GM23338 (cell line): ENCODE measurements around the gene AOAH. TPM values are rescaled to one million over a fixed set of nuclear protein-coding genes. Genes with fewer than 3 reads are reported as not detected.

ENCODE experiments used
- ATAC-seq: fragments of 200-7000 bp; cut with Tn5 transposase; 3 replicates; pipeline ENCODE4 v1.9.1; 2020
- DNase-seq: peaks from one replicate; pipeline ENCODE4 v3.0.0-alpha.2; 2015; ENCODE audit warnings: low spot score
- H2AFZ ChIP-seq: fragments of 200-600 bp; sonication (generic); 2 replicates; pipeline ENCODE4 v1.8.0; 2016; ENCODE audit warnings: antibody characterized with exemption, mild to moderate bottlenecking, moderate library complexity
- H3F3A ChIP-seq: fragments of 200-600 bp; sonication (generic); replicated peaks from 2 replicates; pipeline ENCODE4 v1.8.0; 2017; ENCODE audit warnings: antibody characterized with exemption, mixed run types, low read depth
- H3K27ac ChIP-seq: fragments of 200-600 bp; sonication (generic); 2 replicates; pipeline ENCODE4 v1.6.1; 2016; ENCODE audit warnings: low read depth
- H3K27me3 ChIP-seq: fragments of 200-600 bp; sonication (generic); 2 replicates; pipeline ENCODE4 v1.8.0; 2016; ENCODE audit warnings: mild to moderate bottlenecking, mixed run types, moderate library complexity; ENCODE audit not compliant: insufficient read depth
- H3K36me3 ChIP-seq: fragments of 200-600 bp; sonication (generic); 2 replicates; pipeline ENCODE4 v1.8.0; 2016; ENCODE audit warnings: mild to moderate bottlenecking; ENCODE audit not compliant: insufficient read depth
- H3K4me1 ChIP-seq: fragments of 200-600 bp; sonication (generic); 2 replicates; pipeline ENCODE4 v1.8.0; 2016; ENCODE audit warnings: mild to moderate bottlenecking, moderate library complexity; ENCODE audit not compliant: insufficient read depth
- H3K4me2 ChIP-seq: fragments of 200-600 bp; sonication (generic); 2 replicates; pipeline ENCODE4 v1.7.1; 2017; ENCODE audit warnings: mixed run types
- H3K4me3 ChIP-seq: fragments of 200-600 bp; sonication (generic); 2 replicates; pipeline ENCODE4 v1.6.1; 2016; ENCODE audit warnings: mixed run types
- H3K79me2 ChIP-seq: fragments of 200-600 bp; sonication (generic); replicated peaks from 2 replicates; pipeline ENCODE4 v1.8.0; 2017; ENCODE audit warnings: mild to moderate bottlenecking; ENCODE audit not compliant: insufficient read depth
- H3K9me2 ChIP-seq: fragments of 200-600 bp; sonication (generic); 2 replicates; pipeline ENCODE4 v1.8.0; 2017; ENCODE audit not compliant: insufficient read depth
- H4K20me1 ChIP-seq: fragments of 200-600 bp; sonication (generic); replicated peaks from 2 replicates; pipeline ENCODE4 v1.8.0; 2017; ENCODE audit warnings: mild to moderate bottlenecking; ENCODE audit not compliant: insufficient read depth
- H3K27ac Mint-ChIP-seq: 2 replicates; pipeline ENCODE4 v1.8.0; 2020; ENCODE audit warnings: inconsistent platforms, mild to moderate bottlenecking, moderate library complexity, mixed read lengths
- H3K27me3 Mint-ChIP-seq: 3 replicates; pipeline ENCODE4 v1.8.0; 2022; ENCODE audit warnings: low read depth, mild to moderate bottlenecking, moderate library complexity, mixed read lengths, inconsistent platforms; ENCODE audit not compliant: insufficient read depth, poor library complexity
- H3K36me3 Mint-ChIP-seq: 3 replicates; pipeline ENCODE4 v1.8.0; 2021; ENCODE audit warnings: low read depth, mild to moderate bottlenecking, inconsistent platforms, moderate library complexity, mixed read lengths
- H3K4me1 Mint-ChIP-seq: 3 replicates; pipeline ENCODE4 v1.8.0; 2020; ENCODE audit warnings: mild to moderate bottlenecking, inconsistent platforms, mixed read lengths
- H3K4me3 Mint-ChIP-seq: 3 replicates; pipeline ENCODE4 v1.8.0; 2021; ENCODE audit warnings: moderate library complexity, mild to moderate bottlenecking, inconsistent platforms, mixed read lengths
- H3K9me3 Mint-ChIP-seq: 3 replicates; pipeline ENCODE4 v1.8.0; 2020; ENCODE audit warnings: moderate library complexity, mild to moderate bottlenecking, inconsistent platforms, mixed read lengths
- CREB1 ChIP-seq: fragments of 250-450 bp; sonication (Bioruptor Pico); IDR thresholded peaks from 2 replicates; pipeline ENCODE4 v1.5.0; 2020; ENCODE audit warnings: low read depth, mild to moderate bottlenecking, moderate library complexity
- EZH2 ChIP-seq: fragments of 200-600 bp; sonication (generic); IDR thresholded peaks from one replicate; pipeline ENCODE4 v1.8.0; 2017; ENCODE audit warnings: antibody characterized with exemption, mild to moderate bottlenecking, low read depth; ENCODE audit not compliant: unreplicated experiment
- JUNB ChIP-seq: IDR thresholded peaks from one replicate; pipeline ENCODE4 v1.6.1; 2016; ENCODE audit warnings: antibody characterized with exemption; ENCODE audit not compliant: unreplicated experiment
- NANOG ChIP-seq: IDR thresholded peaks from 2 replicates; pipeline ENCODE4 v1.6.1; 2016; ENCODE audit warnings: antibody characterized with exemption, borderline replicate concordance
- POLR2AphosphoS5 ChIP-seq: IDR thresholded peaks from 2 replicates; pipeline ENCODE4 v1.6.1; 2016; ENCODE audit warnings: antibody characterized with exemption, low read depth
- STAT1 ChIP-seq: IDR thresholded peaks from one replicate; pipeline ENCODE4 v1.6.1; 2016; ENCODE audit warnings: antibody characterized with exemption; ENCODE audit not compliant: unreplicated experiment
- polyA plus RNA-seq: library from polyadenylated mRNA; unstranded; fragments of >200 nt; fragmentation: Nextera tagmentation; extraction: Ambion mirVana; gene quantifications from 2 replicates; pipeline ENCODE4 v1.2.1, GENCODE V29; 2016
- total RNA-seq: library from RNA; depleted of rRNA; stranded (reverse); fragments of >200 nt; shearing (Covaris generic); gene quantifications from 2 replicates; pipeline ENCODE4 v1.2.3, GENCODE V29; 2014
- TF ChIP-seq, protein P1 (sequence below): fragments of 250-450 bp; sonication (Bioruptor Pico); IDR thresholded peaks from 2 replicates; pipeline ENCODE4 v1.5.0; 2020; ENCODE audit warnings: mild to moderate bottlenecking, moderate library complexity
- TF ChIP-seq, protein P2 (sequence below), 2 experiments: fragments of 200-600 bp in 1 of 2; sonication (generic) in 1 of 2; conservative IDR thresholded peaks; 2 replicates each; pipeline versions ENCODE4 v1.5.1 to v1.6.1; 2016 to 2017; ENCODE audit warnings: antibody characterized with exemption in 2 of 2, low read depth in 2 of 2, mild to moderate bottlenecking in 2 of 2, moderate library complexity in 1 of 2

AOAH gene
- total and polyA plus RNA-seq, 2 experiments from 2014 or later: not detected

DNA sequence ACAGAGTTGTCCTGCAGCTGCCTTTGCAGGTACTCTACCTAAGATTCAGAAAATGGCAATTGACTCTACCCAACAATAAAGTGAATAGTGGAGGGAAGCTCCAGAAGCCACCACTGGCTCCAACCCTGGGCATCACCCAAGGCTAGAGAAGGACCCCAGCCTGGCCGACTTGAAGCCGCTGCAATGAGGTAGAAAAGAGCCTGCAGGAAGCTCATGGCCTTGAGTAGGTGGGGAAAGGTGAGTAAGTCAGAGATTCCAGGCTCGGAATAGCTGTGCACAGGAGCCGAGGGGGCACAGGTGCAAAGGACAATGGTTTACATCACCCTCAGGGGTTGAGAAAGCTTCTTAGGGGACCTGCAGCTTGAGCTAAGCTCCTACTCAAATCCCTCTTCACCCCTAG is 83.6 kb downstream of the AOAH start (continued):
- TF ChIP-seq, protein P1, sequence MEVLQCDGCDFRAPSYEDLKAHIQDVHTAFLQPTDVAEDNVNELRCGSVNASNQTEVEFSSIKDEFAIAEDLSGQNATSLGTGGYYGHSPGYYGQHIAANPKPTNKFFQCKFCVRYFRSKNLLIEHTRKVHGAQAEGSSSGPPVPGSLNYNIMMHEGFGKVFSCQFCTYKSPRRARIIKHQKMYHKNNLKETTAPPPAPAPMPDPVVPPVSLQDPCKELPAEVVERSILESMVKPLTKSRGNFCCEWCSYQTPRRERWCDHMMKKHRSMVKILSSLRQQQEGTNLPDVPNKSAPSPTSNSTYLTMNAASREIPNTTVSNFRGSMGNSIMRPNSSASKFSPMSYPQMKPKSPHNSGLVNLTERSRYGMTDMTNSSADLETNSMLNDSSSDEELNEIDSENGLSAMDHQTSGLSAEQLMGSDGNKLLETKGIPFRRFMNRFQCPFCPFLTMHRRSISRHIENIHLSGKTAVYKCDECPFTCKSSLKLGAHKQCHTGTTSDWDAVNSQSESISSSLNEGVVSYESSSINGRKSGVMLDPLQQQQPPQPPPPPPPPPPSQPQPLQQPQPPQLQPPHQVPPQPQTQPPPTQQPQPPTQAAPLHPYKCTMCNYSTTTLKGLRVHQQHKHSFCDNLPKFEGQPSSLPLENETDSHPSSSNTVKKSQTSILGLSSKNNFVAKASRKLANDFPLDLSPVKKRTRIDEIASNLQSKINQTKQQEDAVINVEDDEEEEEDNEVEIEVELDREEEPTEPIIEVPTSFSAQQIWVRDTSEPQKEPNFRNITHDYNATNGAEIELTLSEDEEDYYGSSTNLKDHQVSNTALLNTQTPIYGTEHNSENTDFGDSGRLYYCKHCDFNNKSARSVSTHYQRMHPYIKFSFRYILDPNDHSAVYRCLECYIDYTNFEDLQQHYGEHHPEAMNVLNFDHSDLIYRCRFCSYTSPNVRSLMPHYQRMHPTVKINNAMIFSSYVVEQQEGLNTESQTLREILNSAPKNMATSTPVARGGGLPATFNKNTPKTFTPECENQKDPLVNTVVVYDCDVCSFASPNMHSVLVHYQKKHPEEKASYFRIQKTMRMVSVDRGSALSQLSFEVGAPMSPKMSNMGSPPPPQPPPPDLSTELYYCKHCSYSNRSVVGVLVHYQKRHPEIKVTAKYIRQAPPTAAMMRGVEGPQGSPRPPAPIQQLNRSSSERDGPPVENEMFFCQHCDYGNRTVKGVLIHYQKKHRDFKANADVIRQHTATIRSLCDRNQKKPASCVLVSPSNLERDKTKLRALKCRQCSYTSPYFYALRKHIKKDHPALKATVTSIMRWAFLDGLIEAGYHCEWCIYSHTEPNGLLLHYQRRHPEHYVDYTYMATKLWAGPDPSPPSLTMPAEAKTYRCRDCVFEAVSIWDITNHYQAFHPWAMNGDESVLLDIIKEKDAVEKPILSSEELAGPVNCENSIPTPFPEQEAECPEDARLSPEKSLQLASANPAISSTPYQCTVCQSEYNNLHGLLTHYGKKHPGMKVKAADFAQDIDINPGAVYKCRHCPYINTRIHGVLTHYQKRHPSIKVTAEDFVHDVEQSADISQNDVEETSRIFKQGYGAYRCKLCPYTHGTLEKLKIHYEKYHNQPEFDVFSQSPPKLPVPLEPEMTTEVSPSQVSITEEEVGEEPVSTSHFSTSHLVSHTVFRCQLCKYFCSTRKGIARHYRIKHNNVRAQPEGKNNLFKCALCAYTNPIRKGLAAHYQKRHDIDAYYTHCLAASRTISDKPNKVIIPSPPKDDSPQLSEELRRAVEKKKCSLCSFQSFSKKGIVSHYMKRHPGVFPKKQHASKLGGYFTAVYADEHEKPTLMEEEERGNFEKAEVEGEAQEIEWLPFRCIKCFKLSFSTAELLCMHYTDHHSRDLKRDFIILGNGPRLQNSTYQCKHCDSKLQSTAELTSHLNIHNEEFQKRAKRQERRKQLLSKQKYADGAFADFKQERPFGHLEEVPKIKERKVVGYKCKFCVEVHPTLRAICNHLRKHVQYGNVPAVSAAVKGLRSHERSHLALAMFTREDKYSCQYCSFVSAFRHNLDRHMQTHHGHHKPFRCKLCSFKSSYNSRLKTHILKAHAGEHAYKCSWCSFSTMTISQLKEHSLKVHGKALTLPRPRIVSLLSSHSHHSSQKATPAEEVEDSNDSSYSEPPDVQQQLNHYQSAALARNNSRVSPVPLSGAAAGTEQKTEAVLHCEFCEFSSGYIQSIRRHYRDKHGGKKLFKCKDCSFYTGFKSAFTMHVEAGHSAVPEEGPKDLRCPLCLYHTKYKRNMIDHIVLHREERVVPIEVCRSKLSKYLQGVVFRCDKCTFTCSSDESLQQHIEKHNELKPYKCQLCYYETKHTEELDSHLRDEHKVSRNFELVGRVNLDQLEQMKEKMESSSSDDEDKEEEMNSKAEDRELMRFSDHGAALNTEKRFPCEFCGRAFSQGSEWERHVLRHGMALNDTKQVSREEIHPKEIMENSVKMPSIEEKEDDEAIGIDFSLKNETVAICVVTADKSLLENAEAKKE (CRISPR knock-in tag): no peak
- TF ChIP-seq CREB1 (CRISPR knock-in tag) (no peak), STAT1 (no peak), NANOG (no peak), EZH2 (no peak)
- TF ChIP-seq, protein P2, sequence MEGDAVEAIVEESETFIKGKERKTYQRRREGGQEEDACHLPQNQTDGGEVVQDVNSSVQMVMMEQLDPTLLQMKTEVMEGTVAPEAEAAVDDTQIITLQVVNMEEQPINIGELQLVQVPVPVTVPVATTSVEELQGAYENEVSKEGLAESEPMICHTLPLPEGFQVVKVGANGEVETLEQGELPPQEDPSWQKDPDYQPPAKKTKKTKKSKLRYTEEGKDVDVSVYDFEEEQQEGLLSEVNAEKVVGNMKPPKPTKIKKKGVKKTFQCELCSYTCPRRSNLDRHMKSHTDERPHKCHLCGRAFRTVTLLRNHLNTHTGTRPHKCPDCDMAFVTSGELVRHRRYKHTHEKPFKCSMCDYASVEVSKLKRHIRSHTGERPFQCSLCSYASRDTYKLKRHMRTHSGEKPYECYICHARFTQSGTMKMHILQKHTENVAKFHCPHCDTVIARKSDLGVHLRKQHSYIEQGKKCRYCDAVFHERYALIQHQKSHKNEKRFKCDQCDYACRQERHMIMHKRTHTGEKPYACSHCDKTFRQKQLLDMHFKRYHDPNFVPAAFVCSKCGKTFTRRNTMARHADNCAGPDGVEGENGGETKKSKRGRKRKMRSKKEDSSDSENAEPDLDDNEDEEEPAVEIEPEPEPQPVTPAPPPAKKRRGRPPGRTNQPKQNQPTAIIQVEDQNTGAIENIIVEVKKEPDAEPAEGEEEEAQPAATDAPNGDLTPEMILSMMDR (conservative IDR thresholded peaks at IDR 0.05; ENCODE audit: low read depth in 2 of 2): no peak

DNA sequence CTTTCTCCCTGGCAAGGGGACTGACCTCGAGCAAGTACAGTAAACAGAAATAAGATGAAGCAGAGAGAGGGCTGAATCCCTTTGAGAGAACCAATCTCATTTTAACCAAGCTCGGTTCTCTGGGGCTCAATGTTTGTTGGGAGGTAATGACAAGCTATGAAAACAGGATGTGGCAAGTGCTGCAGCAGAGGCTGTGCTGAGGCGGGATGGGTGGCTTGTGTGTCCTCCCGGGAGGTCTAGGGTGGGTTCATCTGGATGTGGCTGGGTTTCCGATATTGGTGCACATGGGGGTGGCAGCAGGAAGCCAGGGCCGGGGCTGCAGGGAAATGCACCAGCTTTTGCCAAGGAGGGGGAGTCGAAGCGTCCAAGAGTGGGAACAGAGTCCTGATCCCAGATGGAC is 84.5 kb downstream of the AOAH start:
- no peak overlapping the region for H3K4me3 Mint-ChIP-seq
- peaks cover 11% of the 10 kb centered on the region for H3K27me3 Mint-ChIP-seq
- no peak overlapping the region for H3K27ac Mint-ChIP-seq
- Histone ChIP-seq H3F3A (no peaks in the 10 kb centered on the region), H2AFZ (no peak overlapping the region), H3K79me2 (no peaks in the 10 kb centered on the region), H3K9me2 (no peaks in the 10 kb centered on the region), H3K4me2 (no peak overlapping the region), H4K20me1 (no peaks in the 10 kb centered on the region), H3K4me3 (no peak overlapping the region), H3K27ac (no peak overlapping the region), H3K36me3 (no peaks in the 10 kb centered on the region), H3K4me1 (0 out of 2 replicates have a peak, but pooled peaks cover 5% of the 10 kb centered on the region), H3K27me3 (no peaks in the 10 kb centered on the region)
- ATAC-seq (no peak), DNase-seq (no peak)
- no peaks in the 10 kb centered on the region for H3K9me3 Mint-ChIP-seq
- no peaks in the 10 kb centered on the region for H3K36me3 Mint-ChIP-seq
- peaks cover 13% of the 10 kb centered on the region for H3K4me1 Mint-ChIP-seq
- TF ChIP-seq, protein P2 (conservative IDR thresholded peaks at IDR 0.05; ENCODE audit: low read depth in 2 of 2): no peak
- TF ChIP-seq POLR2AphosphoS5 (no peak), JUNB (no peak)
